ENCODE measurements around the gene GTF2F2.

GTF2F2 gene

GRCh38 chr13:45267215-45267614 lies 146.9 kb downstream of the GTF2F2 start:
- DNase-seq (ENCODE audit: low spot score) = no peak
- in situ Hi-C loops (cut with MboI; ENCODE audit: low pct_unique_long_range_greater_than_20kb, low sequenced_read_pairs, unreplicated experiment) = no loop called here
- TF ChIP-seq CTCF (IDR thresholded peaks at IDR 0.05; ENCODE audit: extremely low read depth, insufficient read depth, missing control alignments) = no peak

GRCh38 chr13:45269204-45269603 lies 148.9 kb downstream of the GTF2F2 start:
- in situ Hi-C loops (cut with MboI; ENCODE audit: low pct_unique_long_range_greater_than_20kb, low sequenced_read_pairs, unreplicated experiment) = no loop called here
- DNase-seq (ENCODE audit: low spot score) = no peak
- TF ChIP-seq CTCF (IDR thresholded peaks at IDR 0.05; ENCODE audit: extremely low read depth, insufficient read depth, missing control alignments) = peak; percentile 3

GRCh38 chr13:45276913-45277312 lies 156.6 kb downstream of the GTF2F2 start:
- no peak for TF ChIP-seq CTCF (IDR thresholded peaks at IDR 0.05; ENCODE audit: extremely low read depth, insufficient read depth, missing control alignments)
- in situ Hi-C loops (cut with MboI; ENCODE audit: low pct_unique_long_range_greater_than_20kb, low sequenced_read_pairs, unreplicated experiment) = no loop called here
- no peak for DNase-seq (ENCODE audit: low spot score)

- DNase-seq (ENCODE audit: low spot score) = no peak
- TF ChIP-seq CTCF (IDR thresholded peaks at IDR 0.05; ENCODE audit: extremely low read depth, insufficient read depth, missing control alignments) = no peak
- in situ Hi-C loops (cut with MboI; ENCODE audit: low pct_unique_long_range_greater_than_20kb, low sequenced_read_pairs, unreplicated experiment) = no loop called here
These were observed 157.9 kb downstream of the GTF2F2 start for GRCh38 chr13:45278096-45278645.

GRCh38 chr13:45280011-45280410 lies 159.7 kb downstream of the GTF2F2 start:
- no peak for DNase-seq (ENCODE audit: low spot score)
- no peak for TF ChIP-seq CTCF (IDR thresholded peaks at IDR 0.05; ENCODE audit: extremely low read depth, insufficient read depth, missing control alignments)
- in situ Hi-C loops (cut with MboI; ENCODE audit: low pct_unique_long_range_greater_than_20kb, low sequenced_read_pairs, unreplicated experiment) = no loop called here

- DNase-seq (ENCODE audit: low spot score) = peak; percentile 80
- TF ChIP-seq CTCF (IDR thresholded peaks at IDR 0.05; ENCODE audit: extremely low read depth, insufficient read depth, missing control alignments) = peak; percentile 79
- in situ Hi-C loops (cut with MboI; ENCODE audit: low pct_unique_long_range_greater_than_20kb, low sequenced_read_pairs, unreplicated experiment) = no loop called here
These were observed 160.7 kb downstream of the GTF2F2 start for GRCh38 chr13:45280751-45281634.

Data from GM13977 (cell line).